ENCODE measurements around the gene ATP8A1. TPM values are rescaled to one million over a fixed set of nuclear protein-coding genes. Genes with fewer than 3 reads are reported as not detected.

The ATP8A1 gene
- polyA plus RNA-seq, 4 donors = 5.1 to 90.1 (median 9.4) TPM

- FAIRE-seq (no peak), DNase-seq (no peak)
- Histone ChIP-seq H3K27me3 (ENCODE audit: control insufficient read depth in 3 of 3, insufficient read depth in 3 of 3, low read length in 3 of 3) (no peaks in the 10 kb centered on the region), H3K27ac (ENCODE audit: low read depth in 1 of 3, low read length in 2 of 3) (no peak overlapping the region), H3K9me3 (ENCODE audit: control insufficient read depth in 2 of 2, insufficient read depth in 1 of 2, low read depth in 1 of 2, low read length in 1 of 2) (no peaks in the 10 kb centered on the region), H3K4me1 (ENCODE audit: control insufficient read depth in 3 of 3, insufficient read depth in 2 of 3, low read depth in 1 of 3, low read length in 2 of 3) (no peaks in the 10 kb centered on the region), H3K36me3 (ENCODE audit: control insufficient read depth in 3 of 3, insufficient read depth in 2 of 3, low read depth in 1 of 3, low read length in 3 of 3) (no peaks in the 10 kb centered on the region), H3K4me3 (ENCODE audit: low read depth in 1 of 3, low read length in 3 of 3) (no peak overlapping the region)
- WGBS, 3 donors = 64 to 76% (median 68%) methylated on average over 8 of the region's 8 CpGs
Measured at GRCh38 chr4:42676066-42676951, 19.4 kb upstream of the ATP8A1 start.

- FAIRE-seq = no peak
Measured at GRCh38 chr4:42673082-42673425, 16.1 kb upstream of the ATP8A1 start.

GRCh38 chr4:42672359-42673081 is 15.6 kb upstream of the ATP8A1 start:
- WGBS, 3 donors = 65 to 85% (median 68%) methylated on average over 2 of the region's 2 CpGs
- FAIRE-seq = no peak
- DNase-seq = no peak

More at GRCh38 chr4:42673082-42673425, 16.1 kb upstream of the ATP8A1 start:
- Histone ChIP-seq H3K27ac (ENCODE audit: low read depth in 1 of 3, low read length in 2 of 3) (peak overlapping the region in 1 of 3 donors; percentile 32), H3K4me3 (ENCODE audit: low read depth in 1 of 3, low read length in 3 of 3) (no peak overlapping the region), H3K36me3 (ENCODE audit: control insufficient read depth in 3 of 3, insufficient read depth in 2 of 3, low read depth in 1 of 3, low read length in 3 of 3) (no peaks in the 10 kb centered on the region), H3K4me1 (ENCODE audit: control insufficient read depth in 3 of 3, insufficient read depth in 2 of 3, low read depth in 1 of 3, low read length in 2 of 3) (no peaks in the 10 kb centered on the region), H3K9me3 (ENCODE audit: control insufficient read depth in 2 of 2, insufficient read depth in 1 of 2, low read depth in 1 of 2, low read length in 1 of 2) (no peaks in the 10 kb centered on the region), H3K27me3 (ENCODE audit: control insufficient read depth in 3 of 3, insufficient read depth in 3 of 3, low read length in 3 of 3) (no peaks in the 10 kb centered on the region)
- 33 to 44% (median 43%) methylated on average over 2 of the region's 2 CpGs for WGBS, 3 donors
- peak in 1 of 2 donors; percentile 27 for DNase-seq

GRCh38 chr4:42671431-42672194 is 14.7 kb upstream of the ATP8A1 start:
- no peaks in the 10 kb centered on the region for H3K9me3 ChIP-seq (ENCODE audit: control insufficient read depth in 2 of 2, insufficient read depth in 1 of 2, low read depth in 1 of 2, low read length in 1 of 2)
- FAIRE-seq (no peak), DNase-seq (peak in 1 of 2 donors; percentile 63)
- H3K36me3 ChIP-seq (ENCODE audit: control insufficient read depth in 3 of 3, insufficient read depth in 2 of 3, low read depth in 1 of 3, low read length in 3 of 3) = no peaks in the 10 kb centered on the region
- no peaks in the 10 kb centered on the region for H3K27me3 ChIP-seq (ENCODE audit: control insufficient read depth in 3 of 3, insufficient read depth in 3 of 3, low read length in 3 of 3)
- no peak overlapping the region for H3K4me3 ChIP-seq (ENCODE audit: low read depth in 1 of 3, low read length in 3 of 3)
- peak overlapping the region in 2 of 3 donors; percentile 64 to 87 for H3K27ac ChIP-seq (ENCODE audit: low read depth in 1 of 3, low read length in 2 of 3)
- H3K4me1 ChIP-seq (ENCODE audit: control insufficient read depth in 3 of 3, insufficient read depth in 2 of 3, low read depth in 1 of 3, low read length in 2 of 3) = no peaks in the 10 kb centered on the region
- WGBS, 3 donors = 28 to 39% (median 34%) methylated on average over 4 of the region's 4 CpGs

More at GRCh38 chr4:42672359-42673081, 15.6 kb upstream of the ATP8A1 start:
- H3K9me3 ChIP-seq (ENCODE audit: control insufficient read depth in 2 of 2, insufficient read depth in 1 of 2, low read depth in 1 of 2, low read length in 1 of 2) = no peaks in the 10 kb centered on the region
- no peaks in the 10 kb centered on the region for H3K27me3 ChIP-seq (ENCODE audit: control insufficient read depth in 3 of 3, insufficient read depth in 3 of 3, low read length in 3 of 3)
- no peak overlapping the region for H3K4me3 ChIP-seq (ENCODE audit: low read depth in 1 of 3, low read length in 3 of 3)
- H3K4me1 ChIP-seq (ENCODE audit: control insufficient read depth in 3 of 3, insufficient read depth in 2 of 3, low read depth in 1 of 3, low read length in 2 of 3) = no peaks in the 10 kb centered on the region
- no peaks in the 10 kb centered on the region for H3K36me3 ChIP-seq (ENCODE audit: control insufficient read depth in 3 of 3, insufficient read depth in 2 of 3, low read depth in 1 of 3, low read length in 3 of 3)
- H3K27ac ChIP-seq (ENCODE audit: low read depth in 1 of 3, low read length in 2 of 3) = peak overlapping the region in 2 of 3 donors; percentile 32 to 49

DNA sequence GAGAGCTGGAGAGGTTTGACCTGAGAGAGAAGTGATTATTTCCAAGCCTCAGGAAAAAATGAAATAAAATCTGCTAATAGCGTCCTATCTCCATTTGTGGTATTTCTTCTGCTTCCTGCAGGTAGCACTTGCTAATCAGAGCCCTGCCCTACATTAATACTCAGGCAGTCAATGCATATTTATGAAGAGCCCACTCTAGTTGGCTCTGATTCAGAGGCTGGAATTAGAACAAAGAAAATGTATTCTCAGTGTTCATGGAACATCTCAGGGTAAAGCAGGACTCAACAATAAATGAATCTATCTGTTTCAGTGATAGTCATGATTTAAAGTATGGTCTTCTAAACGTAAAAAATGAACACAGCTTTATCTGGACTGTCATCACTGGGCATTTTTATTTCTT is 1.4 kb upstream of the ATP8A1 start:
- Histone ChIP-seq H3K4me3 (ENCODE audit: low read depth in 1 of 3, low read length in 3 of 3) (peak overlapping the region in 1 of 3 donors; percentile 3), H3K27ac (ENCODE audit: low read depth in 1 of 3, low read length in 2 of 3) (peak overlapping the region in 2 of 3 donors; percentile 65 to 78), H3K9me3 (ENCODE audit: control insufficient read depth in 2 of 2, insufficient read depth in 1 of 2, low read depth in 1 of 2, low read length in 1 of 2) (no peaks in the 10 kb centered on the region), H3K27me3 (ENCODE audit: control insufficient read depth in 3 of 3, insufficient read depth in 3 of 3, low read length in 3 of 3) (no peaks in the 10 kb centered on the region), H3K4me1 (ENCODE audit: control insufficient read depth in 3 of 3, insufficient read depth in 2 of 3, low read depth in 1 of 3, low read length in 2 of 3) (peaks cover 3 to 29% (median 18%) of the 10 kb centered on the region in 3 donors), H3K36me3 (ENCODE audit: control insufficient read depth in 3 of 3, insufficient read depth in 2 of 3, low read depth in 1 of 3, low read length in 3 of 3) (no peaks in the 10 kb centered on the region)
- 26 to 48% (median 37%) methylated on average over 2 of the region's 2 CpGs for WGBS, 3 donors
- DNase-seq = no peak
- FAIRE-seq = no peak

DNA sequence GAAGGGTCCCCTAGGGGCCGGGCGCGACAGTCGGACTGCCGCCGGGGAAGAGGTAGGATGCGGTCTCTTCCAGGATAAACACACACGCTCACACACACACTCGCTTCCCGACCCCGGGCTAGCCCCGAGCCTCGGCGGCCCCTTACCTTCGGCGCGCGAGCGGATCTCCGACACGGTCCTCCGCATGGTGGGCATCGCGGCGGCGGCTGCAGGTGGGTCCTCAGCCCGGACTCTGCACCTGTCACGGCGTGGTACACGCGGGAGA is 294 bp downstream of the ATP8A1 start:
- WGBS, 3 donors = 0 to 1% (median 0%) methylated on average over 27 to 31 of the region's 31 CpGs
- peaks cover 3 to 30% (median 18%) of the 10 kb centered on the region in 3 donors for H3K4me1 ChIP-seq (ENCODE audit: control insufficient read depth in 3 of 3, insufficient read depth in 2 of 3, low read depth in 1 of 3, low read length in 2 of 3)
- no peaks in the 10 kb centered on the region for H3K36me3 ChIP-seq (ENCODE audit: control insufficient read depth in 3 of 3, insufficient read depth in 2 of 3, low read depth in 1 of 3, low read length in 3 of 3)
- peak overlapping the region; percentile 80 to 97 (median 86) for H3K4me3 ChIP-seq (ENCODE audit: low read depth in 1 of 3, low read length in 3 of 3)
- FAIRE-seq (no peak), DNase-seq (no peak)
- H3K27me3 ChIP-seq (ENCODE audit: control insufficient read depth in 3 of 3, insufficient read depth in 3 of 3, low read length in 3 of 3) = no peaks in the 10 kb centered on the region
- peak overlapping the region; percentile 69 to 88 (median 79) for H3K27ac ChIP-seq (ENCODE audit: low read depth in 1 of 3, low read length in 2 of 3)
- H3K9me3 ChIP-seq (ENCODE audit: control insufficient read depth in 2 of 2, insufficient read depth in 1 of 2, low read depth in 1 of 2, low read length in 1 of 2) = peaks cover 0 to under 1% of the 10 kb centered on the region in 2 donors

DNA sequence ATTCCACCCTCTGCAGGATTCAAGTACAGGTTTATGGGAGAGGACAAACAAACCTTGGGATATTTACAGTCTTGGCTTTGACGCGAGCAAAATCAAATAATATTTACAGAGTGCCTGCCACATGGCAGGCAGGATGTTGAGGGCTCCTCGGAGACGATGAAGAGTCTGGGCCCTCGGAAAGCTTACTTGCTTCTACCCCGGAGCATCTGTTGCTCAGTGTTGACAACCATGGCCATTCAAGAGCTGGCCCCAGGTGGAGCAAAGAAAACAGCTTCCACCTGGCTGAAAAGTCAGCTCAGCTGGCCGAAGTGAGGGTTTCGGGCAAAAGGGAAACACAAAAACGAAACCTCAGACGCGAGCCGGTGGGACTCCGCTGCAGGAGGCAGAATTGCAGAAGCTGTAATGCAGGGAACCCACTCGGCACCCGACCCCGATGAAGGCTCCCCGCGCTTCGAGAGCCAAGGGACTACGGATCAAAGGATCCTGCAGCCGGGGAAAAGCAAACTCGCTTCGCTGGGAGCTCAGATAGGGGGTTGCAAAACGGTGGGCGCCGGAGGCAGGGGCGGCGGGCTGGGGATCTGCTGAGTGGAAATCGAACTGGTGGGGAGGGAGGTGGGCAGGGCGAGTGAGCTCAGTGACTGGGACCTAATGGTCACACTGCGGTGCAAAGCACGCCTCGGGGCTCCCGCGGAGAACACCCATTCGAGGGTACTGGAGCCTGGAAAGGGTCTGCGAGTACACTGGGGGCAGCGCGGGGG is 805 bp downstream of the ATP8A1 start:
- Histone ChIP-seq H3K27ac (ENCODE audit: low read depth in 1 of 3, low read length in 2 of 3) (peak overlapping the region; percentile 69 to 88 (median 79)), H3K27me3 (ENCODE audit: control insufficient read depth in 3 of 3, insufficient read depth in 3 of 3, low read length in 3 of 3) (no peaks in the 10 kb centered on the region), H3K4me1 (ENCODE audit: control insufficient read depth in 3 of 3, insufficient read depth in 2 of 3, low read depth in 1 of 3, low read length in 2 of 3) (peaks cover 3 to 30% (median 18%) of the 10 kb centered on the region in 3 donors), H3K4me3 (ENCODE audit: low read depth in 1 of 3, low read length in 3 of 3) (peak overlapping the region; percentile 80 to 97 (median 86)), H3K9me3 (ENCODE audit: control insufficient read depth in 2 of 2, insufficient read depth in 1 of 2, low read depth in 1 of 2, low read length in 1 of 2) (peaks cover 0 to 6% of the 10 kb centered on the region in 2 donors), H3K36me3 (ENCODE audit: control insufficient read depth in 3 of 3, insufficient read depth in 2 of 3, low read depth in 1 of 3, low read length in 3 of 3) (no peaks in the 10 kb centered on the region)
- DNase-seq (peak; percentile 53 to 75), FAIRE-seq (no peak)
- 0 to 1% (median 1%) methylated on average over 39 of the region's 39 CpGs for WGBS, 3 donors
